HG02852 (cell line): Measurements from ENCODE around the gene MTHFS.

Experiments
- ATAC-seq: cut with Tn5 transposase; IDR thresholded peaks from one replicate; pipeline ENCODE4 v1.9.1; 2021; ENCODE audit warnings: mild to moderate bottlenecking, moderate library complexity; ENCODE audit not compliant: unreplicated experiment

Gene MTHFS

GRCh38 chr15:79824136-79824701, 72.6 kb downstream of the MTHFS start:
- no peak for ATAC-seq

DNA sequence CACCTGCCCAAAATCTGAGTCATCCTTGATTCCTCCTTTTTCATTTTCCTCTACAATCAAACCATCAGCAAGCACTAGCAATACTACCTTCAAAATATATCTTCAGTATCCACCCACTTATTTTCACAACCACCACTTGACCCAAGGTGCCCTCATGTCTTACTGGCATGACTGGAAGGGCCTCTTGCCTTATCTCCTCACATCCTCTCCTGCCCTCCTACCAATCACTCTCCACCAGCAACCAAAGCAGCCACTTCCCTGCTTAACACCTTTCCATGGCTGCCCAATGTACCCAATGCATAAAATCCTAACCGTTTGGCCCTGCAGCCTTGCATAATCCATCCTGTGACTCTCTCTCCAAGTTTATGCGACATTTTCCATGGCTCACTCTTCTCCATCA, 76.0 kb downstream of the MTHFS start:
- no peak for ATAC-seq

- no peak for ATAC-seq
These were observed 76.6 kb downstream of the MTHFS start for GRCh38 chr15:79820176-79820575.

- ATAC-seq: no peak
These were observed 80.2 kb downstream of the MTHFS start for GRCh38 chr15:79816571-79816970.

DNA sequence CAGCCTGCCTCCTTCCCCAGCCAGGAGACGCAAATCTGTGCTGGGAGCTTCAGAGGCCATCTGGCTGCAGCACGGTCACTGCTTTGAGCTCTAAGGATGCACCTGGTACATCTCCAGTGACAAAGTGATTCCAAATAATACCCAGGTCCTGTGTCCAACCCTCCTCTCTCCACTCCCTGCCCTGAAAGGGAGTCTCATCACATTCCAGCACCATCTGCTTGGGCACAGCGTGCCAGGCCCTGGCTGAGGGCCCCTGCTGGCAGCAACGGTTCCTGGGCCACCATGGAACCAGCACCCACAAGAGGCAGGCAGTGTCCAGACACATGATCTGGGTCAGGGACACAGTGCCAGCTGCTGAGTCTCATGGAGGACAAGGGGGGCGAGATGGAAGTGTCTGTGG, 81.3 kb downstream of the MTHFS start:
- ATAC-seq: no peak

- no peak for ATAC-seq
These were observed 84.3 kb downstream of the MTHFS start for GRCh38 chr15:79812541-79812940.

- ATAC-seq: no peak
These were observed 85.1 kb downstream of the MTHFS start for GRCh38 chr15:79811406-79812405.

GRCh38 chr15:79804838-79805237, 92.0 kb downstream of the MTHFS start:
- ATAC-seq: no peak

DNA sequence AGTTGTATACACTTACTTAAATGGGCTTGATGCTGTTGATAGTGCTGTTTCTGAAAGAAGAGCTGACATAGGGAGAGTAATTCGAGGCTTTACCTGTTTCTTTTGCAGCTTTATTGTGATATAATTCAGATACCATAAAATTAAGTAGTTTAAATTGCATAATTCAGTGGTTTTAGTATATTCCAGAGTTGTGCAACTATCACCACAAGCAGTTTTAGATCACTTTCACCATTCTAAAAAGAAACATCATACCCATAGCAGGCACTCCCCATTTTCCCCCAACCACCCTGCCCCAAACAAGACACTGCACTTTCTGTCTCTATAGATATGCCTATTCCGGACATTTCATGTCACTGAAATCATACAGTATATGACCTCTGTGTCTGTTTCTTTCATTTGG, 98.5 kb downstream of the MTHFS start:
- no peak for ATAC-seq
